Measurements from ENCODE around the gene NBDY.

GRCh38 chrX:56729152-56729850, at the start of gene NBDY:
- TF ChIP-seq, protein P1, sequence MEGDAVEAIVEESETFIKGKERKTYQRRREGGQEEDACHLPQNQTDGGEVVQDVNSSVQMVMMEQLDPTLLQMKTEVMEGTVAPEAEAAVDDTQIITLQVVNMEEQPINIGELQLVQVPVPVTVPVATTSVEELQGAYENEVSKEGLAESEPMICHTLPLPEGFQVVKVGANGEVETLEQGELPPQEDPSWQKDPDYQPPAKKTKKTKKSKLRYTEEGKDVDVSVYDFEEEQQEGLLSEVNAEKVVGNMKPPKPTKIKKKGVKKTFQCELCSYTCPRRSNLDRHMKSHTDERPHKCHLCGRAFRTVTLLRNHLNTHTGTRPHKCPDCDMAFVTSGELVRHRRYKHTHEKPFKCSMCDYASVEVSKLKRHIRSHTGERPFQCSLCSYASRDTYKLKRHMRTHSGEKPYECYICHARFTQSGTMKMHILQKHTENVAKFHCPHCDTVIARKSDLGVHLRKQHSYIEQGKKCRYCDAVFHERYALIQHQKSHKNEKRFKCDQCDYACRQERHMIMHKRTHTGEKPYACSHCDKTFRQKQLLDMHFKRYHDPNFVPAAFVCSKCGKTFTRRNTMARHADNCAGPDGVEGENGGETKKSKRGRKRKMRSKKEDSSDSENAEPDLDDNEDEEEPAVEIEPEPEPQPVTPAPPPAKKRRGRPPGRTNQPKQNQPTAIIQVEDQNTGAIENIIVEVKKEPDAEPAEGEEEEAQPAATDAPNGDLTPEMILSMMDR (optimal IDR thresholded peaks at IDR 0.05 in 1 of 3, IDR thresholded peaks at IDR 0.05 in 1 of 3, conservative IDR thresholded peaks at IDR 0.05 in 1 of 3; ENCODE audit: extremely low read depth in 1 of 3, insufficient read depth in 2 of 3, low read length in 3 of 3): no peak
- TF ChIP-seq EZH2 (IDR thresholded peaks at IDR 0.05; ENCODE audit: low read length): no peak

Data from keratinocyte (primary cell).